Measurements from ENCODE around the gene FBXO34. TPM values are rescaled to one million over a fixed set of nuclear protein-coding genes. Genes with fewer than 3 reads are reported as not detected.

FBXO34 gene
- total RNA-seq, 2 experiments from 2014 or later, result 26.3 to 28.8 TPM

- Histone ChIP-seq H3K4me2 (ENCODE audit: low read length) (no peak overlapping the region), H3K79me2 (ENCODE audit: insufficient read depth, low read depth, low read length) (no peaks in the 10 kb centered on the region), H3K4me1 (ENCODE audit: insufficient read depth, low read length, poor library complexity, severe bottlenecking) (no peaks in the 10 kb centered on the region), H3K27ac (ENCODE audit: low read depth, low read length, poor library complexity, severe bottlenecking) (no peak overlapping the region), H3K9me3 (ENCODE audit: low read length) (no peaks in the 10 kb centered on the region), H4K20me1 (ENCODE audit: insufficient read depth, low read length) (no peaks in the 10 kb centered on the region), H3K4me3 (ENCODE audit: low read depth, low read length, poor library complexity, severe bottlenecking) (no peak overlapping the region), H2AFZ (ENCODE audit: low read length) (no peak overlapping the region), H3K36me3 (ENCODE audit: insufficient read depth, low read length) (no peaks in the 10 kb centered on the region), H3K9me2 (ENCODE audit: insufficient read depth, low read length) (no peaks in the 10 kb centered on the region)
- intact Hi-C loops (cut with micrococcal nuclease; ENCODE audit: unreplicated experiment), result no loop called here
- TF ChIP-seq CTCF (conservative IDR thresholded peaks at IDR 0.05; ENCODE audit: low read length) (no peak), EZH2phosphoT487 (IDR thresholded peaks at IDR 0.05; ENCODE audit: borderline replicate concordance, low read depth, low read length) (no peak)
- BruUV-seq (replicated peaks), result no TSS peak
- ChIA-PET POLR2A (no interaction called here), CTCF (ENCODE audit: unreplicated experiment) (no interaction called here)
- no peak for DNase-seq (ENCODE audit: low spot score)
These were observed 14.6 kb upstream of the FBXO34 start for GRCh38 chr14:55256586-55256985.

- no peak overlapping the region for H3K4me3 ChIP-seq (ENCODE audit: low read depth, low read length, poor library complexity, severe bottlenecking)
- peak overlapping the region; percentile 60 for H2AFZ ChIP-seq (ENCODE audit: low read length)
- ChIA-PET POLR2A (interaction anchor here (0.6 to 1.3 kb wide), 2 partner anchors 11 to 196 kb away, joined by 4 to 11 read pairs; no protein-coding TSS in a partner anchor), CTCF (ENCODE audit: unreplicated experiment) (no interaction called here)
- H3K79me2 ChIP-seq (ENCODE audit: insufficient read depth, low read depth, low read length), result no peaks in the 10 kb centered on the region
- no peak overlapping the region for H3K4me2 ChIP-seq (ENCODE audit: low read length)
- BruUV-seq (replicated peaks), result no TSS peak
- H3K4me1 ChIP-seq (ENCODE audit: insufficient read depth, low read length, poor library complexity, severe bottlenecking), result peaks cover 6% of the 10 kb centered on the region
- TF ChIP-seq EZH2phosphoT487 (IDR thresholded peaks at IDR 0.05; ENCODE audit: borderline replicate concordance, low read depth, low read length), result no peak
- peak; percentile 37; the same call in 1 of the 2 replicates for TF ChIP-seq CTCF (conservative IDR thresholded peaks at IDR 0.05; ENCODE audit: low read length)
- no peaks in the 10 kb centered on the region for H4K20me1 ChIP-seq (ENCODE audit: insufficient read depth, low read length)
- no peaks in the 10 kb centered on the region for H3K9me3 ChIP-seq (ENCODE audit: low read length)
- intact Hi-C loops (cut with micrococcal nuclease; ENCODE audit: unreplicated experiment), result no loop called here
- no peak overlapping the region for H3K27ac ChIP-seq (ENCODE audit: low read depth, low read length, poor library complexity, severe bottlenecking)
- no peaks in the 10 kb centered on the region for H3K36me3 ChIP-seq (ENCODE audit: insufficient read depth, low read length)
- peak; percentile 60 for DNase-seq (ENCODE audit: low spot score)
- no peaks in the 10 kb centered on the region for H3K9me2 ChIP-seq (ENCODE audit: insufficient read depth, low read length)
These were observed 6.0 kb upstream of the FBXO34 start for GRCh38 chr14:55265197-55265596.

- DNase-seq (ENCODE audit: low spot score), result no peak
- POLR2A ChIA-PET, result interaction anchor here (0.6 kb wide), 1 partner anchor 14 kb away, joined by 3 read pairs; no protein-coding TSS in a partner anchor
- H3K4me2 ChIP-seq (ENCODE audit: low read length), result no peak overlapping the region
- H2AFZ ChIP-seq (ENCODE audit: low read length), result no peak overlapping the region
- no peaks in the 10 kb centered on the region for H3K36me3 ChIP-seq (ENCODE audit: insufficient read depth, low read length)
- no peaks in the 10 kb centered on the region for H3K9me2 ChIP-seq (ENCODE audit: insufficient read depth, low read length)
- intact Hi-C loops (cut with micrococcal nuclease; ENCODE audit: unreplicated experiment), result no loop called here
- peaks cover 12% of the 10 kb centered on the region for H3K79me2 ChIP-seq (ENCODE audit: insufficient read depth, low read depth, low read length)
- H3K9me3 ChIP-seq (ENCODE audit: low read length), result no peaks in the 10 kb centered on the region
- H3K4me3 ChIP-seq (ENCODE audit: low read depth, low read length, poor library complexity, severe bottlenecking), result no peak overlapping the region
- BruUV-seq (replicated peaks), result no TSS peak
- peaks cover 7% of the 10 kb centered on the region; the same call in 1 of the 2 replicates for H4K20me1 ChIP-seq (ENCODE audit: insufficient read depth, low read length)
- CTCF ChIA-PET (ENCODE audit: unreplicated experiment), result no interaction called here
- H3K4me1 ChIP-seq (ENCODE audit: insufficient read depth, low read length, poor library complexity, severe bottlenecking), result peaks cover 19% of the 10 kb centered on the region
- no peak for TF ChIP-seq CTCF (conservative IDR thresholded peaks at IDR 0.05; ENCODE audit: low read length)
- no peak overlapping the region for H3K27ac ChIP-seq (ENCODE audit: low read depth, low read length, poor library complexity, severe bottlenecking)
These were observed 3.4 kb upstream of the FBXO34 start for GRCh38 chr14:55267820-55268219.
